Activated CD4-positive, alpha-beta T cell treated with anti-CD3 and anti-CD28 coated beads, Interleukin-2, amount 10 ng/mL, durations not matched to agents 24 days and 14 days (primary cell): ENCODE results near the gene MYL9. TPM values are rescaled to one million over a fixed set of nuclear protein-coding genes. Genes with fewer than 3 reads are reported as not detected.
A peak's percentile ranks its signal among the peaks of the same experiment; 100 is the strongest.

Source experiments
- DNase-seq: peaks from one replicate; pipeline ENCODE4 v3.0.0; 2022
- H3K27ac Mint-ChIP-seq: one replicate; pipeline ENCODE4 v1.8.0; 2022; ENCODE audit warnings: mild to moderate bottlenecking, mixed read lengths
- H3K27me3 Mint-ChIP-seq: one replicate; pipeline ENCODE4 v1.8.0; 2022; ENCODE audit warnings: mixed read lengths
- H3K36me3 Mint-ChIP-seq: one replicate; pipeline ENCODE4 v1.8.0; 2022; ENCODE audit warnings: low read depth, mild to moderate bottlenecking, mixed read lengths
- H3K4me1 Mint-ChIP-seq: one replicate; pipeline ENCODE4 v1.8.0; 2021; ENCODE audit warnings: mixed read lengths
- H3K4me3 Mint-ChIP-seq: one replicate; pipeline ENCODE4 v1.8.0; 2022; ENCODE audit warnings: mild to moderate bottlenecking, moderate library complexity, mixed read lengths
- H3K9me3 Mint-ChIP-seq: one replicate; pipeline ENCODE4 v1.8.0; 2021; ENCODE audit warnings: mixed read lengths
- intact Hi-C: fragments of 100-400 bp; cut with micrococcal nuclease; formaldehyde crosslinking; loops from one replicate; pipeline ENCODE4 v1.15.1; 2023
- total RNA-seq: library from RNA; stranded (reverse); gene quantifications from 2 replicates; pipeline ENCODE4 v1.2.3, GENCODE V29; 2022

Gene MYL9
- total RNA-seq, 1 donor from 2014 or later = 0.33 TPM

- Mint-ChIP-seq H3K4me3 (peak overlapping the region; percentile 93), H3K27me3 (no peaks in the 10 kb centered on the region), H3K4me1 (peaks cover 36% of the 10 kb centered on the region), H3K27ac (peak overlapping the region; percentile 87), H3K9me3 (no peaks in the 10 kb centered on the region), H3K36me3 (peaks cover 28% of the 10 kb centered on the region)
- intact Hi-C loops = loop anchor here (1.0 to 10.0 kb wide), 4 partner anchors 17 to 951 kb away; partner anchors contain the start of genes BLCAP, NNAT and RAB5IF
- DNase-seq = peak; percentile 80
Measured at GRCh38 chr20:36573798-36574365, 32.6 kb downstream of the MYL9 start.

- Mint-ChIP-seq H3K36me3 (peaks cover 33% of the 10 kb centered on the region), H3K27me3 (no peaks in the 10 kb centered on the region), H3K27ac (peak overlapping the region; percentile 91)
Measured at GRCh38 chr20:36574366-36575135, 33.2 kb downstream of the MYL9 start.

GRCh38 chr20:36576081-36576445, 34.7 kb downstream of the MYL9 start:
- peaks cover 43% of the 10 kb centered on the region for H3K4me1 Mint-ChIP-seq
- H3K36me3 Mint-ChIP-seq = peaks cover 42% of the 10 kb centered on the region
- no peaks in the 10 kb centered on the region for H3K9me3 Mint-ChIP-seq
- H3K27me3 Mint-ChIP-seq = no peaks in the 10 kb centered on the region
- no peak for DNase-seq
- H3K27ac Mint-ChIP-seq = peak overlapping the region; percentile 91
- peak overlapping the region; percentile 93 for H3K4me3 Mint-ChIP-seq
- intact Hi-C loops = loop anchor here (10.0 kb wide), 2 partner anchors 111 to 949 kb away; partner anchors contain the start of genes BLCAP and NNAT

More at GRCh38 chr20:36574366-36575135, 33.2 kb downstream of the MYL9 start:
- Mint-ChIP-seq H3K9me3 (no peaks in the 10 kb centered on the region), H3K4me1 (peaks cover 36% of the 10 kb centered on the region), H3K4me3 (peak overlapping the region; percentile 93)
- intact Hi-C loops = loop anchor here (1.0 to 10.0 kb wide), 3 partner anchors 21 to 950 kb away; partner anchors contain the start of genes BLCAP and NNAT
- DNase-seq = peak; percentile 84

- Mint-ChIP-seq H3K27me3 (no peaks in the 10 kb centered on the region), H3K9me3 (no peaks in the 10 kb centered on the region), H3K27ac (no peak overlapping the region), H3K4me3 (no peak overlapping the region), H3K36me3 (peaks cover 54% of the 10 kb centered on the region), H3K4me1 (peaks cover 38% of the 10 kb centered on the region)
- intact Hi-C loops = loop anchor here (10.0 kb wide), 2 partner anchors 114 to 946 kb away; partner anchors contain the start of genes BLCAP and NNAT
- DNase-seq = no peak
Measured at GRCh38 chr20:36578356-36579041, 37.2 kb downstream of the MYL9 start.

- Mint-ChIP-seq H3K27ac (peak overlapping the region; percentile 16), H3K27me3 (no peaks in the 10 kb centered on the region), H3K9me3 (no peaks in the 10 kb centered on the region), H3K4me3 (no peak overlapping the region), H3K36me3 (peaks cover 54% of the 10 kb centered on the region), H3K4me1 (peaks cover 36% of the 10 kb centered on the region)
- no peak for DNase-seq
- intact Hi-C loops = loop anchor here (10.0 kb wide), 2 partner anchors 115 to 945 kb away; partner anchors contain the start of genes BLCAP and NNAT
Measured at GRCh38 chr20:36579996-36580545, 38.8 kb downstream of the MYL9 start.

- Mint-ChIP-seq H3K9me3 (no peaks in the 10 kb centered on the region), H3K36me3 (peaks cover 53% of the 10 kb centered on the region), H3K4me1 (peaks cover 24% of the 10 kb centered on the region), H3K27ac (peak overlapping the region; percentile 81), H3K27me3 (no peaks in the 10 kb centered on the region), H3K4me3 (no peak overlapping the region)
- peak; percentile 75 for DNase-seq
- intact Hi-C loops = no loop called here
Measured at GRCh38 chr20:36582322-36582721, 41.0 kb downstream of the MYL9 start.

GRCh38 chr20:36582821-36583220, 41.5 kb downstream of the MYL9 start:
- intact Hi-C loops = no loop called here
- Mint-ChIP-seq H3K36me3 (peaks cover 58% of the 10 kb centered on the region), H3K4me1 (peaks cover 29% of the 10 kb centered on the region), H3K9me3 (no peaks in the 10 kb centered on the region), H3K4me3 (no peak overlapping the region), H3K27ac (peak overlapping the region; percentile 81), H3K27me3 (no peaks in the 10 kb centered on the region)
- no peak for DNase-seq

GRCh38 chr20:36584018-36584481, 42.7 kb downstream of the MYL9 start:
- no peaks in the 10 kb centered on the region for H3K9me3 Mint-ChIP-seq

GRCh38 chr20:36585410-36586125, 44.2 kb downstream of the MYL9 start:
- no peaks in the 10 kb centered on the region for H3K9me3 Mint-ChIP-seq
- peaks cover 23% of the 10 kb centered on the region for H3K4me1 Mint-ChIP-seq
- H3K36me3 Mint-ChIP-seq = peaks cover 47% of the 10 kb centered on the region
- no peak for DNase-seq
- no peak overlapping the region for H3K4me3 Mint-ChIP-seq
- intact Hi-C loops = no loop called here
- H3K27me3 Mint-ChIP-seq = no peaks in the 10 kb centered on the region
- no peak overlapping the region for H3K27ac Mint-ChIP-seq

More at GRCh38 chr20:36584018-36584481, 42.7 kb downstream of the MYL9 start:
- H3K4me1 Mint-ChIP-seq = peaks cover 27% of the 10 kb centered on the region
- H3K27ac Mint-ChIP-seq = no peak overlapping the region
- H3K36me3 Mint-ChIP-seq = peaks cover 52% of the 10 kb centered on the region
- no peaks in the 10 kb centered on the region for H3K27me3 Mint-ChIP-seq
- intact Hi-C loops = no loop called here
- DNase-seq = no peak
- H3K4me3 Mint-ChIP-seq = no peak overlapping the region

- intact Hi-C loops = no loop called here
- no peaks in the 10 kb centered on the region for H3K9me3 Mint-ChIP-seq
- H3K27me3 Mint-ChIP-seq = no peaks in the 10 kb centered on the region
- peaks cover 31% of the 10 kb centered on the region for H3K4me1 Mint-ChIP-seq
- DNase-seq = no peak
- peaks cover 56% of the 10 kb centered on the region for H3K36me3 Mint-ChIP-seq
- no peak overlapping the region for H3K4me3 Mint-ChIP-seq
- H3K27ac Mint-ChIP-seq = peak overlapping the region; percentile 56
Measured at GRCh38 chr20:36587388-36588070, 46.2 kb downstream of the MYL9 start.

- Mint-ChIP-seq H3K36me3 (peaks cover 71% of the 10 kb centered on the region), H3K4me1 (peaks cover 56% of the 10 kb centered on the region), H3K9me3 (no peaks in the 10 kb centered on the region), H3K27me3 (no peaks in the 10 kb centered on the region), H3K27ac (peak overlapping the region; percentile 77), H3K4me3 (peak overlapping the region; percentile 65)
- intact Hi-C loops = loop anchor here (5.0 kb wide), 1 partner anchor 34 kb away; no protein-coding TSS in a partner anchor
- DNase-seq = no peak
Measured at GRCh38 chr20:36591281-36591680, 50.0 kb downstream of the MYL9 start.

GRCh38 chr20:36591854-36592641, 50.7 kb downstream of the MYL9 start:
- intact Hi-C loops = loop anchor here (5.0 kb wide), 1 partner anchor 35 kb away; no protein-coding TSS in a partner anchor
- peak; percentile 83 for DNase-seq
- Mint-ChIP-seq H3K4me1 (peaks cover 53% of the 10 kb centered on the region), H3K9me3 (no peaks in the 10 kb centered on the region), H3K27ac (peak overlapping the region; percentile 77), H3K27me3 (no peaks in the 10 kb centered on the region), H3K36me3 (peaks cover 65% of the 10 kb centered on the region), H3K4me3 (peak overlapping the region; percentile 65)
